AML-193 (cell line): ENCODE results near the gene WIPI1.
"Not testable (repeated sequence)": the region's sequence is repeated elsewhere in the genome, so short reads cannot be mapped to it uniquely, and the experiment has no call there.

Source experiments
- DNase-seq, 2 experiments: peaks; one replicate each; lab custom pipeline; 2025; lab: John Stamatoyannopoulos, UW

Gene WIPI1

DNA sequence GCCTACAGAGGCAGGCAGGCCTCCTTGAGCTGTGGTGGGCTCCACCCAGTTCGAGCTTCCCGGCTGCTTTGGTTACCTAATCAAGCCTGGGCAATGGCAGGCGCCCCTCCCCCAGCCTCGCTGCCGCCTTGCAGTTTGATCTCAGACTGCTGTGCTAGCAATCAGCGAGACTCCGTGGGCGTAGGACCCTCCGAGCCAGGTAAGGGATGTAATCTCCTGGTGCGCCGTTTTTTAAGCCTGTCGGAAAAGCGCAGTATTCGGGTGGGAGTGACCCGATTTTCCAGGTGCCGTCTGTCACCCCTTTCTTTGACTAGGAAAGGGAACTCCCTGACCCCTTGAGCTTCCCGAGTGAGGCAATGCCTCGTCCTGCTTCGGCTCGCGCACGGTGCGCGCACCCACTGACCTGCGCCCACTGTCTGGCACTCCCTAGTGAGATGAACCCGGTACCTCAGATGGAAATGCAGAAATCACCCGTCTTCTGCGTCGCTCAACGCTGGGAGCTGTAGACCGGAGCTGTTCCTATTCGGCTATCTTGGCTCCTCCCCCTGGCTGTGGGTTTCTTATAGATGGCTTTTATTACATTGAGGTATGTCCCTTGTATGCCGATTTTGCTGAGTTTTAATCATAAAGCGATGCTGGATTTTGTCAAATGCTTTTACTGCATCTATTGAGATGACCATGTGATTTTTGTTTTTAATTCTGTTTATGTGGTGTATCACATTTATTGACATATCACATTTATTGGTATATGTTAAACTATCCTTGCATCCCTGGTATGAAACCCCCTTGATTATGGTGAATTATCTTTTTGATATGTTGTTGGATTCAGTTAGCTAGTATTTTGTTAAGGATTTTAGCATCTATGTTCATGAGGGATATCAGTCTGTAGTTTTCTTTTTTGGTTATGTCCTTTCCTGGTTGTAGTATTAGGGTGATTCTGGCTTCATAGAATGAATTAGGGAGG is 43.4 kb downstream of the WIPI1 start:
- DNase-seq: peak; percentile 67 to 73

DNA sequence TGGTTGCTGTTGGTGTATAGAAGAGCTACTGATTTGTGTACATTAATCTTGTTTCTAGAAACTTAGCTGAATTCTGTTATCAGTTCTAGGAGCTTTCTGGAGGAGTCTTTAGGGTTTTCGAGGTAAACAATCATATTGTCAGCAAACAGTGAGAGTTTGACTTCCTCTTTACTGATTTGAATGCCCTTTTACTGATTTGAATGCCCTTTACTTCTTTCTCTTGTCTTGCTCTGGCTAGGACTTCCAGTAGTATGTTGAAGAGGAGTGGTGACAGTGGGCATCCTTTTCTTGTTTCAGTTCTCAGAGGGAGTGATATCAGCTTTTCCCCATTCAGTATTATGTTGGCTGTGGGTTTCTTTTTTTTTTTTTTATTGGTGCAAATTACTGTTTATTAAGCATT is 49.6 kb downstream of the WIPI1 start:
- not testable (repeated sequence) for DNase-seq

GRCh38 chr17:68403837-68404236 is 53.5 kb downstream of the WIPI1 start:
- DNase-seq: not testable (repeated sequence)

GRCh38 chr17:68403122-68403521 is 54.2 kb downstream of the WIPI1 start:
- DNase-seq: no peak

- DNase-seq: no peak
Observed at GRCh38 chr17:68401288-68401687, 56.0 kb downstream of the WIPI1 start.

DNA sequence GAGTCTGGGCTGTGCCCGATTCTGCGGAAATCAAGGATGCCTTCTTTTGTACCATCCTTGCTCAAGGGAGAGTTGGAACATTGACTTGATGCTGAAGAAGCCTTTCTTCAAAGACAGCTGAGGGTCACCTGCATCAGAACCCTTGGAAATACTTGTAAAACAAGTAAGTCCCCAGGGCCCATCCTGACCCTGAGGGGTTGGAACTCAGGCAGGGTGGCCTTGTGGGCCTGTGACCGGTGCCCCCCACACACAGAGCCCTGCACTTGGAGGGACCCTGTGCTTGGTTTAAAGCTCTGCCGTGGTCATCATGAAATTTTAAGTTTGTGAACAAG is 56.9 kb downstream of the WIPI1 start:
- no peak for DNase-seq

DNA sequence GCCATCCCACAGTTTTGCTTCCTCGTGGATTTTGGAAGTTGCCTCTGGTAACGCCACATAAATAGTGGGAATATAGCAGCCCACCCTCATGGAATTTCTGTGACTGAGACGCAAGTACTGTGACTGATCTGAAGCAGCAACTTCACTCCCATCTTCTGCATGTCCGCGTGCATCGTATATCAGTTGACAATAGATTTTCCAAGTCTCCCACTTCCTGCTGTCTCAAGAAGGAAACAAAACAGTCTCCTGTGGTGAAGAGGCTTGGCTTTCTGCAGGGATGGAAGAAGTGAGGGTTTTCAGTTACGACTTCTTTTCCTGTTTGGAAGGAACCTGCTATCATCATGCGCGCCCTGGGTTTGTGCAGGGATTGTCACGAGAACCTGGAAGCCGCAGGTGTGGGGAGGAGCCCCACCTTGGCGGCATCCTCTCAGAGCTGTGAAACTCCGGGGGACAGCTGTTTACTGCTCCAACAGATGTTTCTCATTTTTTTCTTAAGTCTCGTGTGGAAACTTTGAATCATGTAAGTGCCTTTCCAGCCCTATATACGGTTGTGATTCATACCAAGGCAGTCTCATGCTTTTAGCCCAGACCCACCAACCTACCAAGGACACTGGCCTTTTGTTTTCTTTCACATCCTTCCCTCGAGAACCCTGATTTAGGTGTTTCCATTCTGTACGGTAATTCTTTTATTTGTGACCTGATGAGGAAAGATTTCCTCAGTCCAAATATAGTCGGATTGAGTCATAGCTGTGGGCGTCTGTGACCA is 57.5 kb downstream of the WIPI1 start:
- DNase-seq: no peak

DNA sequence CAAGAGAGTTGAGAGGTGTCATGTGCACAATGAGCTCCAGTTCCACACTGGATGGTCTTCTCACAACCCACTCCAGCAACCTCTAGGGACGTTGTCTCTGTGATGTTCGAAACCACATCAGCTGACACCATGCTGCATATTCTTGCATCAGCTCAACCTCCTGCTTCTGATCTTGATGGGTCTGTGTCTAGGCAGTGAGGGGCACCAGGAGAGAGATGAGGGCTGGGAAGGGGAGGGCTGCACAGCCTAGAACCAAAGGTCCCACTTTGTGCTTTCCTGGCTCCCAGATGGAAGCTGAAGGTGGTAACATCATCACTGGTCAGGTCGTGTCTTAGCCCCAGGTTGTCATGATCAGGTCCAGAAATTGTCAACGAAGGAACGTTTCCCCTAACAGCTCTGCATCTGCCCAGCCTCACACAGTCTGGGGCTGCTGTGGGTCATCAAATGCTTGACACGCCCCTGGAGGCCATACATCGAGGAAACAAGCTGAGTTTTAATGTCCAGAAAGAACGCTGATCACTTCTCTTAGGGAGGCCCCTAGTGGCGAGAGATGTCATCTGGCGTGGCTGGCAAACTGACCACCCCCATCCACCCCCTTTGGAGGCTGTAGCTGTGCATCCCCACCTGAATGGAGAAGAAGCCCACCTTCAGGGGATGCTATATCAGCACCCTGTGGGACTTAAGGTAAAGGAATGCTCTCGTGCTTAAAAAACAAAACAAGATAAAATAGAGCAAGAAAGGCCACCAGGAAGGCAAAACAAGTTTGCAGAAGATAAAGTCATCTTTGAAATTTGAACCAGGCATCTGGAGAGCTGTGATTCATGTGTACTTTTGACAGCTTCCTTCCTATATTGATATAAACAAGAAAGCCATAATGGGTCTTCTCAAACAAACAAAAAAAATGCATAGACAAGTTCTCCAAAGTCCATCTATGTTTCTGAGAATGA is 58.3 kb downstream of the WIPI1 start:
- peak; percentile 89 to 94 for DNase-seq

- no peak for DNase-seq
Observed at GRCh38 chr17:68397108-68397536, 60.2 kb downstream of the WIPI1 start.

- no peak for DNase-seq
Observed at GRCh38 chr17:68396226-68397107, 60.8 kb downstream of the WIPI1 start.

- no peak for DNase-seq
Observed at GRCh38 chr17:68394608-68395331, 62.5 kb downstream of the WIPI1 start.

- no peak for DNase-seq
Observed at GRCh38 chr17:68391561-68392268, 65.6 kb downstream of the WIPI1 start.

GRCh38 chr17:68390888-68391545 is 66.3 kb downstream of the WIPI1 start:
- DNase-seq: no peak

DNA sequence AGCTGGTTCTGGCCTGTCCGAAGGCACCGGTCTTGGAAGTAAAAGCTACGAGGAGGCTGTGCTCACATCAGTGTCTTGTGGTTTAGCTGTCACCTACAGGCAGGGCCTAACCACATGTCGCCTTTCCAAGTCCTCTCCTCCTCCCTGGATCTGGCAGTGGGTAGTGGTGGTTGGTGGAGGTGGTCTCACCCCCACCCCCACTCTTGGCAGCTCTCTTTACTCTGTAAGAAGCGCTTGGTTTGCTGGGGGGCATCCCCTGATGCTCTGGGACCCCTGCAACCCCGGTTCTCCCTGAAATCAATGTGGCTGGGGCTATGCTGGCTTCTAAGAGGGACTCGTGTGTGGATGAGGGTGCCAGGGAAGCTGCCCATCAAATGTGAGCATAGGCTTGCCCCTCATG is 68.3 kb downstream of the WIPI1 start:
- no peak for DNase-seq

DNA sequence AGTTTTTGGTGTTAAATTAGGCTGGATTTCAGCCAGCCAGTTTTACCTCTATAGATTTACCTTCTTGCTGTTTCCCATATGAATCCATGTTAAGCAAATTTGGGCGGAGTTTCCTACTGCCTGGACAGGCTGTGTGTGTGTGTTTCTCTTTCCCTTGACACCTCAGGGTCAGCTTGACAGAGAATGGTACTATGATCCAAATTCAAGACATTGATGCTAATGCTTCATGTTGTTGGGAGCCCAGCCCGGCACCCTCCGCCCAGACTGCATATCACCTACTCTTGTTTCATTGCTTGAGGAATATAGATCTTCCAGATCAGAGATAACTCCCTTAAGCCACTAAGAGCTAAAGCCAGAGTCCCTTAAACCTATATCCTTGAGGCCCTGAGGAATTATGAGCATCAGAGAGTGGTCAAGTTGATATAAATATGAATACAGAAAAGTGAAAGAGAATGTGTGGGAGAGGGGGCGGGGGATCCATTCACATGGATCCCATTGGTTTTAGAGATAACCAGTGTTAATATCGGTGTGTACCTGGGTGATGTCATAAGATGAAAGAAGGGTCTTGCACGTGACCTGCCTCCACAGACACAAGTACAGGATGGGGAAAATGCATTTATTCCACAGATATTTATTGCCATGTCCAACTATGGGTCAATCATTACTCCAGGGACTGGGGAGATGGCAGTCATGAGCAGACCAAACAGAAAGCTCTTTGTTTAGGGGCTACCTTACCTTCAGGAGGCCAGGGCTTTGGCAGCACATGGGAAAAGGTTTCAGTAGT is 69.7 kb downstream of the WIPI1 start:
- no peak for DNase-seq

GRCh38 chr17:68385490-68386215 is 71.6 kb downstream of the WIPI1 start:
- DNase-seq: no peak

GRCh38 chr17:68384941-68385340 is 72.4 kb downstream of the WIPI1 start:
- DNase-seq: no peak

GRCh38 chr17:68384471-68384870 is 72.8 kb downstream of the WIPI1 start:
- no peak for DNase-seq
